Activated CD4-positive, alpha-beta T cell treated with anti-CD3 and anti-CD28 coated beads, Interleukin-10, Interleukin-2, amounts not matched to agents 100 ng/mL and 50 ng/mL, durations not matched to agents 16 hours and 8 hours (primary cell): Measurements from ENCODE around the gene LRIG1.

Experiments
- DNase-seq: peaks from one replicate; pipeline ENCODE4 v3.0.0-alpha.2; 2020

Gene LRIG1

DNA sequence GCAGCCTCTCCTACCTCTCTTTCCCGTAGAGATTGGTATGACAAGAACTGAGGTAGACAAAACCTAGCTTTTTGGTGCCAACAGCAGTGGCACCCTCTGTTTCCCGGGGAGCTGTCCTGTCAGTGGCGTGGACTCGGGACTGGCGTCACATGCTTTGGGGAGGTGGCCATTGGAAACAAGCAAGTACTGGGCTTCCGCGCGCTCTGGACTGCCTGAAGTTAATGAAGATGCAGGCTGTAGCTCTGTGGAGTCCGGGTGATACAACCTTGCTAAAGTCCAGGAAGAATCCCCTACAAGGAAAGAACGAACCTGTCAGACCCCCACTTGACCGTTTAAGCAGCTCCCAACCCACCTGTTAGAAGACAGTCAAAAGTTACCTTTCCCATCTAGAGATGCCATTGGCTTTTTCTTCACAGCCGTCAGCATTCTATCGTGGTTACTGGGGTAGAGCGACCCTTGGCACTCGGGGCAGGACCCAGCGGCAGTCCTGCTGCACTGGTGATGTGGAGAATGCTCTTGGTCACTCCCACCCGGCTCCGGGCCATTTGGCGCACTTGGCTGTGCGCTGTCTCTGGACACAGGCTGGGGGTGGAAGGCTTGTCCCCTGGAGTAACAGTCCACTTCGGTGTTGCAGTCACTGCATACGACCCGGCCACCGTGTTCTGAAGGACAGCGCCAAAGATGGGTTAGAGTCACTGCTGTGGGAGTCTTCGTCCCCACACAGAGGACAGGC lies 120.5 kb downstream of the LRIG1 start:
- DNase-seq = no peak

DNA sequence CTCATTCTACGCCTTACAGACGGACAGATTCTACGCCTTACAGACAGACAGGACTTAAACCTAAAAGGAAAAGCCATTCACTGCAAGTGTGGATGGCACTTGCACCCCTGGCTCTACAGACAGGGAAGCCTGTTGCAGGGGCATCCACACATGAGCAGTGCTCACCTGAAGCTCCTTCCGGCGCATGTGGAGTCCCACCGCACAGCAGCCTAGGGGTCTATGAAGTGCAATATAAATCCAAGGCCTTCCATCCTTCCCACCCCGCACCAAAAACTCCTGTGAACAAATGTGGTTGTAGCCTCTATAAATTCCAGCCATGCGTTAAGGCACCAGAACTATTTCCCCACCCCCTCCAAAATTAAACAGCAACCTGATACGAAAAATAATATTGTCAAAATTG lies 121.3 kb downstream of the LRIG1 start:
- DNase-seq = no peak

DNA sequence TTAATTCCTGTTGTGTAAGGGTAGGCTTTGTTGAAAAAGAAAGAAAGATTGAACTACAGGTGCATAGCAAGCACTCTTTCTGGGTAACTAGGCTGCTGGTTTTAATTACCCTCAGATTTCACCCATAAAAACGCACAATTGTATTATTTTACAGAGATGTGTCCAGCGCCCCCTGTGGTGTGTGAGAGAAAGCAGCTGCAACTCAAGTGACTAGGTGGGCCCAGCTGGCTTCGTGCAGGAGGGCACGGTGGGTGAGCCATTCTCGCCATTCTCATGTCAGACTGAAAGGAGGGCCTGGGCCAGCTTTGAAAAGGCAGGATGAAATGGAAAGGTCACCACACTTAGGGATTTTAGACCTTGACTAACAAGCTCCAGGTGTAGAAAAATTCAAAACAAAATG lies 122.6 kb downstream of the LRIG1 start:
- peak; percentile 18 for DNase-seq

DNA sequence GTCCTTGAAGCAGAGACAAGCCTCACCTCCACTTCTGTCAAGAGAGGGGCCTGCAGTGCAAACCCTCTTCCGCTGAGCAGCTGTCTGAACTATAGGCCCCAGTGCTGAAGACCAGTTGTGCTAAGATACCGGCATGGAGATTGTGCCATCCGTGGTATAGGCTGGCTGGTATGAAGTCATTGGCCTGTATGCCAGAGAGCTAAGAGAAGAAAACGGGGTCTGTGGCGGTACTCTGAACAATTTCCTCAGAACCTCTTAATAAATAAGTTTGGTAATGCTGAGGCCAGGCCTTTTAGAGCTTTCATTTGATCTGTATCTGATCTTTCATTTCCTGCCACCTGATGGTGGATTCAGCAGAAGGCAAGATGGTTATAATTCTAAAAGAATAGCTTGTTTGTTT lies 123.0 kb downstream of the LRIG1 start:
- no peak for DNase-seq

DNA sequence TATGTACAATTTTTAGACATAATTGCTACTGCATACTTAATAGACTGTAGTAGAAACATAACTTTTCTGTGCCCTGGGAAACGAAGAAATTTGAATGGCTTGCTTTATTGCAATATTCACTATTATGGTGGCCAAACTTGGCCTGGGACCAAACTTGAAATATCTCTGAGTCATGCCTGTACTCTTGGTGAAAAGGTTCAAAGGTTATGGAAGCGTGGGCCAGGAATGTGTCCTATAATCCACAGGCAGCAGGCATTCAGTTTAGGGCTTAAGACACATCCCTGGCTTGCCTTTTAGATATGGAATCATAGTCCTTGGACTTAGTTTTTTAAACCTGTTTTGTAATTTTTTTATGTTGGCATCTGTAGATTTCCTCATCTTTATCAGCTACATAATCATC lies 124.3 kb downstream of the LRIG1 start:
- DNase-seq = no peak

DNA sequence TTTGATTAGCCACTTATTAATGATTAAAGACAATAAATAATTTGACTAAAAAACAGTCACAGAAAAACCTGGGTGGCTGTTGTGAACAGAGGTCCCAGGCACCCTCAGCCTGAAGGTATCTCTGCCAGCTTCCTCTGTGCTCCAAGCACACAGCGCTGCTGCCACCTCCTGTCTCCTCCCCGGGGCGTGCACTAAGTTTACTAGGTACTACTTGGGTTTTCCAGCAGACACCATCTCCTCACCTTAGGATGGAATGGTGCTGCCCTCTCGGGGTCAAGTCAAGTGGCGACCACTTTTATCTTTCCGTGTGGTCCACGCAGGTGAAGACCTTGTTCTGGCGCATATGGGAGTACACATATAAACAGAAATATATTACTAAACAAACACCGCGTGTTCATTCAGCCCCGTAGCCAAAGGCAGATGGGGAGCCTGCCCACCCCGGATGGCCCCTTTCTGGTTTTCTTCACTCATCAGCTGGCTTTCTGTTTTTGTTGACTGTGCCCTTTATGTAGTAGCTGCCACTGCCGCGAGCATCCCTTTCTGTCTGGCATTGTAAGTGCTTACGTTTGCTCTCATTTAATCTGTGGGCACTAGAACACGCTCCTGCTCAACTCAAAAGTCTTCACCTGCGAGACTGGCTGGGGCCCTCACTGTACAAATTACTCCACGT lies 128.0 kb downstream of the LRIG1 start:
- DNase-seq = no peak

DNA sequence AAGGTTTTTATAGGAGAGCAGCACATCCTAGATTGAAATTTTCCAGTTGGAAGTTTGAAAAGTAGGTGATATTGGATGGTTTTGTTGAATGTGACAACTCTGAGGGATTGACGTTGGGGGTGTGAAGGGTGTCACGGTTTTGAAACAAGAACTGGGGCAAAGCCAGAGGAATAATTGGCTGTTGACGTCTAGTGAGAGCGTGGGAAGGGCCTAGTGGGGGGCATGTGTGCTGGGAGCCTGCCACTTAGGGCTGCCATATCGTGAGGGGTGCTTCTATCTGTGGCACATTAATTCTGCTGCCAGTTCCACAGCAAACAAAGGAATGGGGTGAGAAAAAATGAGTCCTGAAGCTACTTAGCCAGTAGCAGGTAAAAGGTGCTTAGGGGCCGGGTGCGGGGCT lies 129.4 kb downstream of the LRIG1 start:
- no peak for DNase-seq

DNA sequence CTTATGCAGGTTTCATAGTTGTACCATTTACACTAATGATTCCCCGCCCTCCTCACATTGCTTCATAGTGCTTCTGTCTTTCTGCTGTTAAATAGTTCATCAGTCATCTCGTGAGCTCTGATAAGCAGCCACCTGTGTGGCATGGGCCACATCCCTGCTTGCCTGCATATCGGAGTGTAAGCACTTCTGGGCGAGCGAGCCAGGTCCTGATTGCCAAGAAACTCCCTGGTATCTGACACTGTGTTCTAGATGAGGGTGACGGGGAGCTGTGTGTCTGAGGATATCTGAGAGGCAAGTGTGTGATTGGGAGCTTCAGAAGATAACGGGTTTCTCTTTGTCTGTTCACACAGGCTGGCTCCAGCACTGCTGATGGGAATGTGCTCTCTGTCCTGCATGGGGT lies 130.6 kb downstream of the LRIG1 start:
- no peak for DNase-seq

DNA sequence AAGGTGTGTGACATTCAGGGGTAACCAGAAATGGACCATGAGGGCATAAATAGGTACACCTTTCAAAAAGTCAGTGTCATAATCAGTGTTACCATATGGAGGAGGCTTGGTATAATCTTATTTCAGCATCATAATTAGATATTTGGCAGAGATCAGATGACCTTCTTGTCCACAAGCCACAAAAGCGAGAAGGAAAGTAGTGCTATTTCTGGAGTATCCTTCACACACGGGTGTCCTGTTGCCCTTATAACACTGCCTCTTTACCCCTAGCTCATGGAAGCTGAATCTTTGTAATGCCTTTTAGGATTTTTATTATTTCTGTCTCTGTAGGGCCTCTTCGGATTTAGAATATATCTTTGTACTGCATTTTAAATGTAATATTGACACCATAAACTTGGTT lies 132.8 kb downstream of the LRIG1 start:
- no peak for DNase-seq

DNA sequence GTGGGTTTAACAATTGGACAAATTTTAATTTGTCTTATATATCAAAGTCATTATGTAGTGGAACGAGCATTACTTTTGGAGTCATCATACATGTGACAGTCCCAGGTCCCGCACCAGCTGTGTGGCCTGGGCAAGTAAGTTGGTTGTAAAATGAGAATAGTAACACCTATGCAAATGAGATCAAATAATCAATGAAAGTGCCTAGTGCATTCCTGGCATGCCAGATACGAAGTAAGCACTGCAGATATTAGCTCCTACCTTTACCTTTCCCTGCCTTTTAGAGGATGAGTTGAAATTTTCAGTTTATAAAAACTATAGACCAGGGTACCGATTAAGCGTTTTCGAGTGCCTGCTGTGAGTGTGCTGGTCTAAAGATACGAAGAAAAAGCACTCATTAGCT lies 134.1 kb downstream of the LRIG1 start:
- DNase-seq = no peak

DNA sequence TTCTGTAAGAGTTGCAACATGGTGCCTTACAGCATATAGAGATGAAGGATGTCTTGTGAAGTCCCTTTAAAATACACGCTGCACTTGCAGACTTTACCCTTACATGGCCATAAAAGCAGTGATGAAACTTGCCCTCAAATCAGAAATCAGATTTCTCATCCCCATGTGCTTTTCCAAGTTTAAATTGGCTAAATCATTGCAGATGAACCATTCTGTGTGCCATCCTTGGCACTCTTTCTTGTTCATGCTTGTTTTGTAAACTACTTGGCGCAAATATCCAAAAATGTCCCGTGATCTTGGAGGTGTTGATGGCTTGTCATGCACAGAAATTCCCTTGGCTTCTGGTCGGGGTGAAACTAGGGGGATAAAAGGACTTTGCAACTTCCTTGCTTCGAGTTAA lies 135.7 kb downstream of the LRIG1 start:
- no peak for DNase-seq

DNA sequence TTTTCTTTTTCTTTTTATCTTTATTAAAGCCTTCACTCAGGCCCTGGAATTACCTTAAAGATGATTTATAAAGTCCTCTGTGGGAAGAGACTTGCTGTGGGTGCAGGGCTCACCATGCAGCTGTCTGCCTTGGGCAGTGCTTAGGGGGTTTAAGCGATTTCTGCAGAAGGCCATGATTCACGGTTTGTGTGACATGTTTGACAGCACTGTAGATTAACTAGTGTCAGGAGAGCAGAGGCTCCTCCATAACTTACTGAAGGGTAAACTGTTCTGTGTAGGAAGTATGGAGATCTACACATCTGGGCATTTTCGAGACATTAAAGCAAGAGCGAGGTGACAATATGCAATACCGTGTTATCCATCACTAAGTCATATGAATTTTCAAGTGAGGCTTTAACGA lies 137.7 kb downstream of the LRIG1 start:
- DNase-seq = no peak

DNA sequence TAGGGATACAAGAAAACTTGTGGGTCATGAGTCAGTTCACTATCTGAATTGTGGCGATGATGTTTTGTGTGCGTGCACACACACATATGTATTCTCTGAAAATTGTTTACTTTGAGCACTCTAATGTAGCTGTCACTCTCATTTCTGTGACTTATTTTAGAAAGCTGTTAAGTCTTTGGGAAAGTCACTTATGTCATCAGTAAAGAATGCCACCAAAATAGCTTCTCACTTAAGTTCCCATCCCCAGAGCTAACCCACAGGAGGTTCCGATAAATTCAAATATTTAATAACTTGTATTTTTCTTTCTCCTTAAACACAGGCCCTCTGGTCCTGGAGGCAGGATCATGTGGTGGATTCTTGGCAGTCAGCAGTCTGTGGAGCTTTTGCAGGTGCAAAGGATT lies 138.3 kb downstream of the LRIG1 start:
- DNase-seq = no peak

DNA sequence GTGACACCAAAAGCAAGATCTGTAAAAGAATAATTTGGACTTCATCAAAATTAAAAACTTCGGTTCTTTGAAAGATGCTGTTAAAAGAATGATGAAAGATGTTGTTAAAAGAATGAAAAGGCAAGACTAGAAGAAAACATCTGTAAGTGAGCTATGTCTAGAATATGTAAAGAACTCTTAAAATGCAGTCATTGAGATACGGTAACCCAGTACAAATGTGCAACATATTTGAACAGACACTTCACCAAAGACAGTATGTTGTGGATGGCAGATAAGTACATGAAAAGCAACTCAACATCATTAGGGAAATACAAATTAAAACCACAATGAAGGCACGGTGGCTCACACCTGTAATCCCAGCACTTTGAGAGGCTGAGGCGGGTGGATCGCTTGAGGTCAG lies 139.5 kb downstream of the LRIG1 start:
- DNase-seq = no peak

DNA sequence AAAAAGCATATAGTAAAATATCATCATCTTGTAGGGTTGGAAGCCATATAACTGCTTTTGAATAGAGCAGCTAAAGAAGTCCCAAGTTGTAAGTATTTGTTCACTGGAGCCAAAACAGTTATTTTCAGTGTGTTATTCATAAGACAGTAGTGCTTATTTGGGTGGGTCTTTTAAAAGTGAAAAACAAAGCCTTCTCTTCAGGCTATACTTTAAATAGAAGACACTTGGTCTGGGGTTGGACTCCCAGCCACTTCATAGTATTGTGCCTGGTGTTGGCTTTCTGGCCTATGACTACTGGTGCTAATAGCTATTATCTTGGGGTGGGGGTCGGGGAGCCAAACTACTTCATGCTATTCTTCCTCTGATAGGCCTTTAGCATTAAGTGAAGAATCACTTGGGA lies 144.8 kb downstream of the LRIG1 start:
- DNase-seq = no peak

DNA sequence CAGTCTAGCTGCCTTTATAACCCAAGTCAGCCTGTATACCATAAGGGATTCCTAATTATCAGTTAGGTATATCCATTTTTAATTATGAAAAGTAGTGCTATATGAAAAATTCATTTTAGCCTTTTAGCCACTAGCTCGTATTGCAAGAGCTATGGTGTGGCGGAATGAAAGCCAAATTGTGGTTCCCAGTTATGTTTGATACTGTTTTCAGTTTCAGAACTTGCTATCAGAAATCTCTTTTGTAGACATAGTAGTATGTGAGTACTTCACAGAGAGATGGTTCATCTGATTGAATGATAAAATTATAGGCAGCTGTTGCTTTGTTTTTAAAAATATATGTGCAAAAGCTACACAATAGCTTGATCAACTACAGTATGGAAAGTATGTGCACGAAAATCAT lies 145.4 kb downstream of the LRIG1 start:
- peak; percentile 20 for DNase-seq

DNA sequence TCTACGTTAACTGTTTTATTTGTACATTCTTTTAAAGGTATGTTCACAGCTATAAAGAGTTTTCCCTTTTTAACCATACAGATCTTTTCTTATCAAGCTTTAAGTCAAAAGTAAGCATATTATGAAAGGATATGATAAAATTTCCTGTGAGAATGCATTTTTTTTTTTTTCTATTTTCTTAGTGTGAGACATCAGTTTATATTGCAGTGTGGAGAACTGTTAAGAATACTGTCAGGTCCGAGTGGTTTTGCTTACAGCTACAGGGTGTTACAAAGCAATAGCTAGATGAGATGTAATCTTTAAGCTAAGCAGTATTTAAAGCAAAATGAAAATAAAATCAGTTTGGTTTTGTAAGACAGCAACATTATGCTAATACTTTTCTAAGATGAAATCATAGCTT lies 146.8 kb downstream of the LRIG1 start:
- DNase-seq = no peak

DNA sequence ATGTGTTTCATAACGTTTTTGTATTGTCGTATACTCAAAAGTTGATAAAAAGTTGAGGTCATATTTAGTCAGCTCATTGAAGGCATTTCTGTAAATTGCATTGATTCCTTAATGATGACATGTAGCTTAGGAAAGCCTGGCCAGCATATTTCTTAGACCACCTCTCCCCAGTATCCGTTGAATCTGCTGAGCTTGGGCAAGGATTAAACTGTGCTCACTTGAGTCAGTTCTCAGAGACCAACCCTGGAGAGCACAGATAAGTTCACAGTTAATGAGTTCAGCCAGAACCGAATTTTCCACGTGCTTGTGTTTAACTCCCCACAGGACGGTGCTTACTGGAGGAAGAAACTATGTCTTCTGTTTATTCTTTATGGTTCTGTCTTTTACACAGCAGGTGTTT lies 147.3 kb downstream of the LRIG1 start:
- no peak for DNase-seq

DNA sequence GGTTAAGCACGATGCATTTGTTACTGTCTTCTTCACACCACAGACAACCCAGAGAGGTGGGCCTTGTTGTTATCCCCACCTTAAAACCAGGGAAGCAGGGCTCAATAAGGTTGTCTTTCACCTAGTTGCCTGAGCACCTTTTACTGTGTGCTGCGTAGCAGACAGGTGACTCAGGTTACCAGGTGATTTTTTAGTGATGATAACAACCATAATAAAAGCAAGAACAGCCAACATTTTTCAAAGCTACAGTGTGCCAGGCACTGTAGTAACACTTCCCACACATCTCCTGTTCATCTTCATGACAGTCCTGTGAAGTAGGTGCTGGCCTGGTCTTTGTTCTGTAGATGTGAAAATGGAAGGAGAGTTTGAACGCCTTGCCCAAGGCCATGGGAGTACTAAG lies 147.8 kb downstream of the LRIG1 start:
- no peak for DNase-seq

DNA sequence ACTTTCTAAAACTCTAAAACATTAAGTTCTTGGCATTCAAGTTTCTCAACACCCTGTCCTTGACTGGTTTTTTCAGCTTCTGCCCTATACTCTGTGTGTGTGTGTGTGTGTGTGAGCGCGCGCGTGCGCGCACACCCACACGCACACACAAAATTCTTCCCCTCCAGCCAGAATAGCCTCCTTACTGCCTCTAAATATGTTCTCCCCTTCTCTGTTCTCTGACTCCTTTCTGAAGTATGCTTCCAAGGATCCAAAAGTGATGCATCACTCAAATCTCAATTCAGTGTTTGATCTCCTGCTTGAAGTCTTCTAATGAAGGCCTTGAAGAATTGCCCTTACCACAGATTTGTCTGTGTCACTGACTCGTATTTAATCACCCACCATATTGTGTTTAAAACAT lies 150.2 kb downstream of the LRIG1 start:
- DNase-seq = no peak

DNA sequence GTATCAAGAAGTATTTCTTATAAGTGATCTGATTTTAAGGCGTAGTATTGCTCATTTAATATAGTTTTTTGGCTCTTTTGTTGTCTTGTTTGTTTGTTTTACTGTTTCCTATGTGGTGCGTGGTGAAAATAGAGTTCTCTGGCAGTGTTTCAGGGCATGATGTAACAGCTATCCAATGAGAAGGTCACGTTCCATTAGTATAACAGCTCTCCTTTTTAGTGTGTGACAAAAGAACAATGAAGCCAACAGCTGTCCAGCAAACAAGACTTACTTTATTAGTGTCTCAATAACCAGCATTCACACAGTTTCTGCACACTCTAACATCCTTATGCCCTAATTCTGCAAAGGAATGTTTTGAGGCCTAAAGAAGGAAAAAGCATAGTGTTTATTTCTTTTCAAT lies 152.1 kb downstream of the LRIG1 start:
- DNase-seq = no peak

DNA sequence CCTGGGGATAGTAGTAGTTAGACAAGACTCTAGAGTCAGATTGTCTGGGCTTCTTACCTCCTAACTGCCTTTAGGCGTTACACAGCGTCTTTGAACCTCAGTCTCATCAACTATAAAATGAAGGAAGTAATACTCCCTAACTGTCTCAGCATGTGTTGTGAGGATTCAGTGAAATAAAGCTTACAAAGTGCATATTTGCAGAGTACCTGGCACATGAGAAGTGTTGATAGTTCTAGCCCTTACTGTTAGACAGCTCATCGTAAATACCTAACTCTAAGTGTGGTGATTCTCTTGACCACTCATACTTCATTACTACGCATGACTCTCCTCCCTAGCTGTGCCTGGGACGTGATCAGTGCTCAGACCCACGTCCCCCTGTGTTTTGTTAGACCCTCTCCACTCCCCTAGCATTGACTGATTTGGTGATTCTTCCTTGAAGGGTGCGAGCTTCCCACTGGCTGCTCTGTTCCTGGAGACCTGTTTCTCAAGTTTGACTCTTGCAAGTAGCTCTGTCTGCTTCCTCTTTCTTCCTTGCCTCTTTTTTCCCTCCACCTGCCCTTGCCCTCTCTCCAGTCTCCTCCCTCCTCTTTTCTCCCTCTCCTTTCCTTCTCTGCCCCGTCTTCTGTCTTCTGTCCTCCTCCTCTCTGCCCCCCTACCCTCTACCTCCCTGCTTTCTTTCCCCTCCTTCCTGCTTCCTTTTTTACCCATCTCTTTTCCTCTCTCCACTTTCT lies 155.8 kb downstream of the LRIG1 start:
- DNase-seq = no peak

DNA sequence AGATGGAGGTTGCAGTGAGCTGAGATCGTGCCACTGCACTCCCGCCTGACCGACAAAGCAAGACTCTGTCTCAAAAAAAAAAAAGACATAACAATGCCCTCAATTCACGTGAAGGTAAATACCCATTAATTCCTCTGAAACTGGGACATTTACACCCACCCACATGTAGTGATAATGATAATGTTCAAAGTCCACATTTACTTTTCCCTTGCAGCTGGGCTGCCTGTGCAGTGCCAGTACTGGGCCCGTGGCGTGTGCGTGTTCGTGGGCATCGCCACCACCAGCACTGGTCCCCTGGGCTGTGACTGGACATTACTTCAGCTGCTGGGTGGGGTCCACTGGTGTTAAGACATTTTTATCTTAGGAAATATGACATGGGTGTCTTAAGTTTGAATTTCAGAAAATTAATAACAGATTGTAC lies 156.4 kb downstream of the LRIG1 start:
- DNase-seq = no peak

DNA sequence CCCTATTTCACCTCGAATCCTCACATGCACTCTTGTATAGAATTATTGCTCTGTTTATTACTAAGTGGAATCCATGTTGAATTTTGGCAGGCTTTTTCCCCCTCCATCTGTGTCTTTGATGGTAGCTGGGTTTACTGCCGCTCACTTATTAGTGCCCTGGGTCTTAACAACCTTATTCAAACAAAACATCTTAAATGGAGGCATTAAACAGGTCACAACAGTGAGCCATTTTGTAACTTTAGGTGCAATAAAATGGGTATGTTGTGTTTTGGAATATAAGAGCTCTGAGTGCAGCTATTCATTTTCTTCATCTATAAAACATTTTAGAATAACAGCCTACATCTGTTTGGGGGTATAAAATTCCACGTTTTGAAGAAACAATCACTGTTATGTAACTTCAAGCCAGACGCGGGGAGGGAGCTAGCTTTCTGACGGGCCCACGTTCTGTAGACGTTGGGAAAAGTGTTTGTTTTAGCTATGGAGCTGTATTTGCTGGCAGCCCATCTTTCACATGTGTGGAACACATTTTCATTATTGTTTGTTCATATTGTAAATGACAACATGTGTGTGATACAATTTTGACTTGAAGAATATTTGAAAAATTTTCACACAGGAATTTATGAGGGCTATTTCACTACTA lies 158.0 kb downstream of the LRIG1 start:
- no peak for DNase-seq
